NB4 (cell line): Measurements from ENCODE around the gene OR5K1.
A peak's percentile ranks its signal among the peaks of the same experiment; 100 is the strongest.

Source experiments
- DNase-seq: peaks from one replicate; pipeline ENCODE4 v3.0.0; 2010; ENCODE audit warnings: low read depth
- H3K4me3 ChIP-seq: one replicate; pipeline ENCODE4 v1.5.1; 2011; ENCODE audit warnings: mild to moderate bottlenecking, low read depth, low read length, moderate library complexity
- MYC ChIP-seq: IDR thresholded peaks from 2 replicates; pipeline ENCODE4 v1.6.1; 2011; ENCODE audit warnings: low read depth, low read length
- POLR2A ChIP-seq: IDR thresholded peaks from 2 replicates; pipeline ENCODE4 v1.6.1; 2011; ENCODE audit warnings: mild to moderate bottlenecking; ENCODE audit not compliant: insufficient read length; ENCODE audit errors: extremely low read depth
- TF ChIP-seq, protein P1 (sequence below): IDR thresholded peaks from 2 replicates; pipeline ENCODE4 v1.6.1; 2011; ENCODE audit warnings: low read depth, low read length
- TF ChIP-seq, protein P2 (sequence below): IDR thresholded peaks from one replicate; pipeline ENCODE4 v1.5.1; 2012; ENCODE audit warnings: low read depth, low read length

Gene OR5K1

DNA sequence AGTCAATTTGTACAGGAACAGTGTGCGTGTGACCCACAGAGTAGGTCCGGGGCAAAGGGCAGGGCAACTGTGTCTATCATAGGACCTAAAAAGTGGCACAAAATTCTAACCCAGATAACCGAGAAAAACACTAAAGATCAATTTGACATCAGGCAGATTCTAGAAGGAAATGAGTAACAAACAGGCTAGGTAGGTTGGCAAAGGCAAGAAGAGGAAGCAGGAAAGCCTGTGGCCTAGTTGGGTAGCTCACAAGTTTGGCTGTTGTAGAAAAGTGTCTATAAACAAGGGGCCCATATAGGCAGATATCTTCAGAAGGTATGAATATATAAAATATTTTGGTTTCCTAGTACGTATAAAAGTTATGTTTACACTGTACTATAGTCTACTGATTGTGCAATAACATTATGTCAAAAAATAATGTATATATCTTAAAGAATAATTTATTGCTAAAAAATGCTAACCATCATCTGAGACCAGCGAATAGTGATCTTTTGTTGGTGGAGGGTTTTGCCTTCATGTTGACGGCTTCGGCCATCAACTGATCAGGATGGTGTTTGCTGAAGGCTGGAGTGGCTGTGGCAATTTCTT is 13.3 kb upstream of the OR5K1 start:
- DNase-seq: peak; percentile 1
- H3K4me3 ChIP-seq: no peak overlapping the region
- TF ChIP-seq MYC (no peak), POLR2A (no peak)
- TF ChIP-seq, protein P1, sequence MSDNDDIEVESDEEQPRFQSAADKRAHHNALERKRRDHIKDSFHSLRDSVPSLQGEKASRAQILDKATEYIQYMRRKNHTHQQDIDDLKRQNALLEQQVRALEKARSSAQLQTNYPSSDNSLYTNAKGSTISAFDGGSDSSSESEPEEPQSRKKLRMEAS: no peak
- TF ChIP-seq, protein P2, sequence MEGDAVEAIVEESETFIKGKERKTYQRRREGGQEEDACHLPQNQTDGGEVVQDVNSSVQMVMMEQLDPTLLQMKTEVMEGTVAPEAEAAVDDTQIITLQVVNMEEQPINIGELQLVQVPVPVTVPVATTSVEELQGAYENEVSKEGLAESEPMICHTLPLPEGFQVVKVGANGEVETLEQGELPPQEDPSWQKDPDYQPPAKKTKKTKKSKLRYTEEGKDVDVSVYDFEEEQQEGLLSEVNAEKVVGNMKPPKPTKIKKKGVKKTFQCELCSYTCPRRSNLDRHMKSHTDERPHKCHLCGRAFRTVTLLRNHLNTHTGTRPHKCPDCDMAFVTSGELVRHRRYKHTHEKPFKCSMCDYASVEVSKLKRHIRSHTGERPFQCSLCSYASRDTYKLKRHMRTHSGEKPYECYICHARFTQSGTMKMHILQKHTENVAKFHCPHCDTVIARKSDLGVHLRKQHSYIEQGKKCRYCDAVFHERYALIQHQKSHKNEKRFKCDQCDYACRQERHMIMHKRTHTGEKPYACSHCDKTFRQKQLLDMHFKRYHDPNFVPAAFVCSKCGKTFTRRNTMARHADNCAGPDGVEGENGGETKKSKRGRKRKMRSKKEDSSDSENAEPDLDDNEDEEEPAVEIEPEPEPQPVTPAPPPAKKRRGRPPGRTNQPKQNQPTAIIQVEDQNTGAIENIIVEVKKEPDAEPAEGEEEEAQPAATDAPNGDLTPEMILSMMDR: no peak

DNA sequence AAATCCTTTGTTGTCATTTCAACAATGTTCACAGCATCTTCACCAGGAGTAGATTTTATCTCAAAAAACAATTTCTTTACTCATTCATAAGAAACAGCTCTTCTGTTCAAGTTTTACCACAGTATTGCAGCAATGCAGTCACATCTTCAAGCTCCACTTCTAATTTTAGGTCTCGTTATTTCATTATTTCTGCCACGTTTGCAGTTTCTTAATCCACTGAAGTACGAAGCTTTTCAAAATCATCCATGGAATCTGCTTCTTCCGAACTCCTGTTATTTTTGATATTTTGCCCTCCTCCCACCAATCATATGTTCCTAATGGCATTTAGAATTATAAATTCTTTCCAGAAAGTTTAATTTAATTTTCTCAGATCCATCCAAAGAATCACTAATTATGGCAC is 12.6 kb upstream of the OR5K1 start:
- no peak for DNase-seq
- no peak overlapping the region for H3K4me3 ChIP-seq
- TF ChIP-seq MYC (no peak), POLR2A (no peak)
- TF ChIP-seq, protein P1: no peak
- TF ChIP-seq, protein P2: no peak

DNA sequence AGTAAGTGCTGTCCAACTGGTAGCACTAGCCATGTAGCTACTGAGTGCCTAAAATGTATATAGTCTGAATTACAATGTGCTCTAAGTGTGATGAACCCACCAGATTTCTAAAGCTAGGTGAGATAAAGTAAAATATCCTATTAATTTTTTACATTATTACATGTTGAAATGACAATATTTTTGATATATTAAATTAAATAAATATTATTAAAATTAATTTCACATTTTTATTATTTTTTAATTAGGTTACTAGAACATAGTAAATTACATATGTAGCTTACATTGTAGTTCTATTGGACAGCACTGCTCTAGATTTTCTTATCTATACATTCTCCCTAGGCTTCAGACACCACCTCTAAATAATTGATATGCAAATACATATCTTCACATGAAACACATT is 9.2 kb upstream of the OR5K1 start:
- DNase-seq: no peak
- H3K4me3 ChIP-seq: no peak overlapping the region

DNA sequence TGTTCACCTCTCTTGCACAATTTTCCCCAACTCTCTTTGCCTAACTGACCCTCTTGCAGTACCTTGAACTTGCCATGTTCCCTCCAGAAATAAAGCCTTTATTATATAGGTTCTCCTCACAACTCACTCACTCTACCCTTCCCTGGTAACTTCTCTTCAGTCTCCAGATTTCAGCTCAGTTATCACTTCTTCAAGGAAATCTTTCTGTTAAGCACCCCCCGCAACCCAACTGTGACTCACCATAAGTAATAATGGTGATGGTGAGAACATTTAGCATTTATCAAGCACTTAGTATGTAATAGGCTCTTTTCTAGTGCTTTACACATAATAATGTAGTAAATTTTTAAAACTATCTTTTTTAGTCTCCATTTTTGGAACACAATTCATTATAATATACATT is 8.1 kb upstream of the OR5K1 start:
- no peak overlapping the region for H3K4me3 ChIP-seq
- no peak for TF ChIP-seq POLR2A
- DNase-seq: peak; percentile 1

More for the DNA sequence above, 9.2 kb upstream of the OR5K1 start:
- TF ChIP-seq, protein P1: no peak
- TF ChIP-seq POLR2A (no peak), MYC (no peak)
- TF ChIP-seq, protein P2: no peak

DNA sequence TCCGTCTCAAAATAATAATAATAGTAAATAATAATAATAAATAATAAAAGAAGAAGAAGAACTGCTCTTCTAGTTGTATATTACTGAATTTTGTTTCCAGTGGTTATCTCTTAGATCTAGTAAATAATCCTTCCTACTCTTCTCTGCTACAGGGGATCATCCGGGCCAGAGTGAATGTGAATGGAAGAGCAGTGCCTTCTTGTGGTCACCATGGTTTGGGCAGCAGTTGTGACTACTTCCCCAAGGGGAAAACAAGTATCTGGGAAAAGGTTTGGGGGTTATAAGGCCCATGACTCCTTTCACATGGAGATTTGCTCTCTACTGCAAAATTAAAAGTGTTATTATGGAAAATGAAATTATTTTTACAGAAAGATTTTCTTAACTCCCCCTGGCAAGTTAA is 5.5 kb upstream of the OR5K1 start:
- no peak overlapping the region for H3K4me3 ChIP-seq
- TF ChIP-seq, protein P2: no peak
- TF ChIP-seq, protein P1: no peak
- TF ChIP-seq MYC: no peak
- TF ChIP-seq POLR2A: no peak
- DNase-seq: peak; percentile 4

DNA sequence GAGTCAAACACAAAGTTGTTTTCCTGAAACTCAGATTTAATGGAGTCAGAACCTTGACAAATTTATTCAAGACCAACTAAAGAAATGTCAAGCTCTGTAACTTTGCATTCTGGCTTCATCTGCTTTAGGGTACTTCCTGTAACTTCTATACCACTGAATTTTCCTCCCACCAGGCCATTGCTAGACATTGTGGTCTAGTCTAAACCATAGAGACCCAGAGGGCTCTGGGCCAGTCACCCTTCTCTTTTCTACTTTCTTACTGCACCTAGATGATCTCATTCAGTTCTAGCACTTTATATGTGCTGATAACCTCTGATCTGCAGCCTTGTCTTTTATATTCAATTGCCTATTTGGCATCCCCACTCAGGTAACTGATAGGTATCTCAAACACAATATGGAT is 2.8 kb upstream of the OR5K1 start:
- TF ChIP-seq MYC (no peak), POLR2A (no peak)
- TF ChIP-seq, protein P1: no peak
- TF ChIP-seq, protein P2: no peak
- DNase-seq: no peak
- H3K4me3 ChIP-seq: no peak overlapping the region
